Fibroblast of the aortic adventitia (primary cell): ENCODE measurements around the gene SF3B3. TPM values are rescaled to one million over a fixed set of nuclear protein-coding genes. Genes with fewer than 3 reads are reported as not detected.
"Not testable (repeated sequence)": the region's sequence is repeated elsewhere in the genome, so short reads cannot be mapped to it uniquely, and the experiment has no call there.

Experiments
- DNase-seq: peaks from one replicate; pipeline ENCODE4 v3.0.0-alpha.2; 2010; ENCODE audit warnings: low read depth
- H3K4me3 ChIP-seq: 2 replicates; pipeline ENCODE4 v1.5.1; 2011; ENCODE audit warnings: low read depth, mild to moderate bottlenecking, control low read depth, low read length, moderate library complexity
- total RNA-seq: library from RNA; depleted of rRNA; stranded (reverse); fragments of >200 nt; gene quantifications from 2 replicates; pipeline ENCODE4 v1.2.3, GENCODE V29; 2012; ENCODE audit warnings: low replicate concordance
- TF ChIP-seq, protein P1 (sequence below): IDR thresholded peaks from 2 replicates; pipeline ENCODE4 v1.5.1; 2011; ENCODE audit warnings: mild to moderate bottlenecking, low read length, control low read depth, inconsistent platforms; ENCODE audit not compliant: insufficient read depth

The SF3B3 gene
- total RNA-seq, 1 donor, result 184 TPM

DNA sequence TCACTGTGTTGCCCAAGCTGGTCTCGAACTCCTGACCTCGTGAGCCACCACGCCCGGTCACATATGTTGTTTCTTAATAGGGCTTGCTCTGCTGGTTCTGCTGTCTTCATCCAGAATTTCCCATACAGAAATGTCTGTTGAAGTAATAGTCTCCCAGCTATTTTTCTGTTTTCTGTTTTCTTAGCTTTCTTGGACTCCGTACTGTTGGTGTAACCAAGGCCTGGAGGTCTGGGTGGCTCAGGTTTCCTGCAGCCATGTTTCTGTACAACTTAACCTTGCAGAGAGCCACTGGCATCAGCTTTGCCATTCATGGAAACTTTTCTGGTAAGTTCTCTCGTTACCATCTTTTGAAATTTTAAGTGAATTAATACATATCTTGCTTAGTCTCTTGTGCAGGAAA is 2.8 kb downstream of the SF3B3 start:
- H3K4me3 ChIP-seq, result peak overlapping the region; percentile 39
- DNase-seq, result no peak
- TF ChIP-seq, protein P1, sequence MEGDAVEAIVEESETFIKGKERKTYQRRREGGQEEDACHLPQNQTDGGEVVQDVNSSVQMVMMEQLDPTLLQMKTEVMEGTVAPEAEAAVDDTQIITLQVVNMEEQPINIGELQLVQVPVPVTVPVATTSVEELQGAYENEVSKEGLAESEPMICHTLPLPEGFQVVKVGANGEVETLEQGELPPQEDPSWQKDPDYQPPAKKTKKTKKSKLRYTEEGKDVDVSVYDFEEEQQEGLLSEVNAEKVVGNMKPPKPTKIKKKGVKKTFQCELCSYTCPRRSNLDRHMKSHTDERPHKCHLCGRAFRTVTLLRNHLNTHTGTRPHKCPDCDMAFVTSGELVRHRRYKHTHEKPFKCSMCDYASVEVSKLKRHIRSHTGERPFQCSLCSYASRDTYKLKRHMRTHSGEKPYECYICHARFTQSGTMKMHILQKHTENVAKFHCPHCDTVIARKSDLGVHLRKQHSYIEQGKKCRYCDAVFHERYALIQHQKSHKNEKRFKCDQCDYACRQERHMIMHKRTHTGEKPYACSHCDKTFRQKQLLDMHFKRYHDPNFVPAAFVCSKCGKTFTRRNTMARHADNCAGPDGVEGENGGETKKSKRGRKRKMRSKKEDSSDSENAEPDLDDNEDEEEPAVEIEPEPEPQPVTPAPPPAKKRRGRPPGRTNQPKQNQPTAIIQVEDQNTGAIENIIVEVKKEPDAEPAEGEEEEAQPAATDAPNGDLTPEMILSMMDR, result no peak

DNA sequence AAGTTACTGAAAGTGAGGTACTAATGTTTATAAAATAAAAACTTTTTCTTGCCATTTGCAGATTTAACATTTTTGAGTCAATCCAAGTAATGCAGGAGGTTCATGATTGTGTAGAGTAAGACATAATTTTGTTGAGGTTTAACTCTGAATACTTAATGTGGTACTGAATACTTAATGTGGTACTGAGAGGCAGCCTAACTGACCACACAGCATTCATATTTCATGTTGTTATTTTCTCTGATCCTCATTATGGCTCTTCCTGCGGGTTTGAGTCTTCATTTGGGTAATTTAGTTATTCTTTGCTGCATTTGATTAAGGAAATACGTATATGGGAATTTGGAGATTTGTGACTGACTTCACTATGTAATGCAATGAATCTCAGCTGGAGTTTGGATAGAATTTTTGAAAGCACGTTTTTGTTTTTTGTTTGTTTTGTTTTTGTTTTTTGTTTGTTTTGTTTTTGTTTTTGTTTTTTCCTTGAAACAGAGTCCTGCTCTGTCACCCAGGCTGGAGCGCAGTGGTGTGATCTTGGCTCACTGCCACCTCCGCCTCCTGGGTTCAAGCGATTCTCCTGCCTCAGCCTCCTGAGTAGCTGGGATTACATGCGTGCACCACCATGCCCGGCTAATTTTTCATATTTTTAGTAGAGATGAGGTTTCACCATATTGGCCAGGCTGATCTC is 3.8 kb downstream of the SF3B3 start:
- no peak overlapping the region for H3K4me3 ChIP-seq
- no peak for DNase-seq
- TF ChIP-seq, protein P1, result no peak

DNA sequence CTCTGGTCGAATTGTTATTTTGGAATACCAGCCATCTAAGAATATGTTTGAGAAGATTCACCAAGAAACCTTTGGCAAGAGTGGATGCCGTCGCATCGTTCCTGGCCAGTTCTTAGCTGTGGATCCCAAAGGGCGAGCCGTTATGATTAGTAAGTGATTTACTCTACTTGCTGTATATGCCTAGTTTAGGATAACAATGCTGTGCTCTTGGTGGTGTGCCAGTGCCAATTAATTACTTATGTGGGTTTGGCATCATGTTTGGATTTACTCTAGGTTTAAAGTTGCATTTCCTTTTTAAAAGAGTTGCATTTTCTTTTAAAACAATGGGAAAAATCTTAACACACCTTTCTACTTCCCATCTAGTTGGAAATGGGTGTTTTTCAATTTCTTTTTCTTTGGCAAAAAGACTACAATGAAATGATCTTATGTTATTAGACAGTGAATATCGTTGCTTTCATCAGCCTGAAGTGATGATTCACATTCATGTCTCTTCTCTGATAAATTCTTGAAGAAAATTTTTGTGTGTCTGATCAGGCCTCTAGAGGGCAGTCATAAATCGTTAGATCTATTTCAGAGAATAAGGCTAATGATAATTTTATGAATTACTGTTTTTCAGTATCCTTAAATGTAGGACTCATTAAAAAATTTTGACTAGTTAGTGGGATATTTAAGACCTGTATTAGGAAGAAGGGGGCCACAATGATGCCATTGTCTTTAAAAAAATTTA is 5.6 kb downstream of the SF3B3 start:
- DNase-seq, result peak; percentile 84
- no peak overlapping the region for H3K4me3 ChIP-seq
- TF ChIP-seq, protein P1, result peak; percentile 50

DNA sequence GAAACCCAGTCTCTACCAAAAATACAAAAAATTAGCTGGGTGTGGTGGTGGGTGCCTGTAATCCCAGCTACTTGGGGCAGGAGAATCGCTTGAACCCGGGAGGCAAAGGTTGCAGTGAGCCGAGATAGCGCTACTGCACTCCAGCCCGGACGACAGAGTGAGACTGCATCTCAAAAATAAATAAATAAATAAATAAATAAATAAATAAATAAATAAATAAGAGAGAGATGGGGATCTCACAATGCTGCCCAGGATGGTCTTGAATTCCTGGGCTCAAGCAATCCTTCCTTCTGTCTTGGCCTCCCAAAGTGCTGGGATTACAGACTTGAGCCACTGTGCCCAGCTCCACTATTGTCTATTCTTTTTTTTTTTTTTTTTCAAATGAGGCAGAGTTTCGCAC is 6.3 kb downstream of the SF3B3 start:
- DNase-seq, H3K4me3 ChIP-seq: not testable (repeated sequence)

DNA sequence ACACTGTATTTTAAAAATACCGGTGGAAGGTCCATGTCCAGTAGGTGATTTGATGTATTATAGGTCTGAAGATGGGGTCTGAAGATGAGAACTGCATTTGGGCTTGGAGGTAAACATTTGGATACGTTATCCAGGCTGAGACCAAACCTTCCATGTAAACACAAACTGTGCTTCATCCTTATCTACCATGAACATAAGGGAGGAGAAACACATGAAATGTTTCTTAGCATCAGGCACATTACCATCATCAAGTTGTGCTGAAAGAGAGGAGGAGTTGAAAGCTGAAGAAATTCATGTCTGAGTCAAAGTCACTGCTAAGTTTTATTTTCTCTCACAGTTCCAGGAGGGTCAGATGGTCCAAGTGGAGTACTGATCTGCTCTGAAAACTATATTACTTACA is 11.4 kb downstream of the SF3B3 start:
- DNase-seq, result no peak

DNA sequence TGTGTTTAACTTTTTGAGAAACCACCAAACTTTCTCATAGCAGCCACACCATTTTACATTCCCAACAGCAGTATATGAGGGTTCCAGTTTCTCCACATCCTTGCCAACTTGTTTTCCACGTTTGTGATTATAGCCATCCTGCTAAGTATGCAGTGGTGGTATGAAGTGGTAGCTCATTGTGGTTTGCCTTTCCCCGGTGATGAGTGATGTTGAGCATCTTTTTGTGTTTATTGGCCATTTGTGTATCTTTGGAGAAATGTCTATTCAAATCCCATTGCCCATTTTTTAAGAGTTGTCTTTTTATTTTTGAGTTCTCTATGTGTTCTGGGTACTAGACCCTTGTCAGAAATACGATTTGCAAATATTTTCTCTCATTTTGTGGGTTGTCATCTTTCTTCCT is 17.4 kb downstream of the SF3B3 start:
- TF ChIP-seq, protein P1, result no peak
- no peak overlapping the region for H3K4me3 ChIP-seq
- no peak for DNase-seq

More for the DNA sequence above, 11.4 kb downstream of the SF3B3 start:
- TF ChIP-seq, protein P1, result no peak
- H3K4me3 ChIP-seq, result no peak overlapping the region

DNA sequence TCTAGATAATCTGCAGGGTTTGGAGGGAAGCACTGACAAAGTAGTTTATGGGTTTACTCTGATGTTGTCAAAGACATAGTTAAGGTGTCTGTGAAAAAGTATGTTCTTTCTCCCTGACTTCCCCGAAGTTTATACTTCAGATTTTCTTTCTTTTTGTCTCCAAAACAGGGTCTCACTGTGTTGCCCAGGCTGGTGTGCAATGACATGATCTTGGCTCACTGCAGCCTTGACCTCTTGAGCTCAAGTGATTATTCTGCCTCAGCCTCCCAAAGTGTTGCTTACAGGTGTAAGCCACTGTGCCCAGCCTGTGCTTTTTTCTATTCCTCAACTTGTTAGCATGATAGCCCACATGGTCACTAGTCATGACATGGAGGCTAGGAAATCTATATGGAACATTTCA is 20.9 kb downstream of the SF3B3 start:
- H3K4me3 ChIP-seq, result no peak overlapping the region
- no peak for DNase-seq
- TF ChIP-seq, protein P1, result no peak
